K562 (cell line): Measurements from ENCODE around the gene PLA2R1. TPM values are rescaled to one million over a fixed set of nuclear protein-coding genes. Genes with fewer than 3 reads are reported as not detected.

ENCODE experiments used
- CEBPB ChIP-seq: fragments of 450-650 bp; IDR thresholded peaks from 2 replicates; pipeline ENCODE4 v1.6.1; 2016; ENCODE audit warnings: missing genetic modification characterization, missing compliant biosample characterization
- COPS2 ChIP-seq: fragments of 450-650 bp; conservative IDR thresholded peaks from 2 replicates; pipeline ENCODE4 v1.6.1; 2016; ENCODE audit warnings: mild to moderate bottlenecking, moderate library complexity
- CREM ChIP-seq: IDR thresholded peaks from 2 replicates; pipeline ENCODE4 v1.6.1; 2014; ENCODE audit warnings: antibody characterized with exemption, low read depth
- ESRRB ChIP-seq: fragments of 250-450 bp; sonication (Bioruptor Pico); IDR thresholded peaks from 2 replicates; pipeline ENCODE4 v1.5.0; 2020; ENCODE audit warnings: mild to moderate bottlenecking, moderate library complexity, borderline replicate concordance
- HNRNPUL1 ChIP-seq: fragments of 200-400 bp; formaldehyde crosslinking; IDR thresholded peaks from 2 replicates; pipeline ENCODE4 v1.6.1; 2017; ENCODE audit warnings: low read length
- KDM1A ChIP-seq, 2 experiments: fragments of 450-650 bp; IDR thresholded peaks; 2 replicates each; pipeline ENCODE4 v1.6.1; 2016; ENCODE audit warnings: mild to moderate bottlenecking in 2 of 2
- MCM2 ChIP-seq: fragments of 450-650 bp; IDR thresholded peaks from 2 replicates; pipeline ENCODE4 v1.6.1; 2017; ENCODE audit warnings: low read depth, mild to moderate bottlenecking
- NR1H2 ChIP-seq: sonication (generic); formaldehyde crosslinking; IDR thresholded peaks from 2 replicates; pipeline ENCODE4 v1.4.0; 2020; ENCODE audit warnings: mild to moderate bottlenecking, missing genetic modification reagents
- STAT5A ChIP-seq: IDR thresholded peaks from 2 replicates; pipeline ENCODE4 v1.6.1; 2012; ENCODE audit warnings: low read length, inconsistent platforms, borderline replicate concordance
- TAF7 ChIP-seq: fragments of 450-650 bp; IDR thresholded peaks from 2 replicates; pipeline ENCODE4 v1.6.1; 2016; ENCODE audit warnings: missing genetic modification characterization, missing compliant biosample characterization
- ZNF583 ChIP-seq: fragments of 250-450 bp; sonication (Bioruptor Pico); IDR thresholded peaks from 2 replicates; pipeline ENCODE4 v1.4.0; 2020
- ZNF668 ChIP-seq: fragments of 250-450 bp; sonication (Bioruptor Pico); IDR thresholded peaks from 2 replicates; pipeline ENCODE4 v1.8.0; 2022; ENCODE audit warnings: mild to moderate bottlenecking, inconsistent platforms
- polyA plus RNA-seq, 8 experiments: library from polyadenylated mRNA; depleted of rRNA in 4 of 8; stranded (reverse) in 5 of 8; unstranded in 3 of 8; fragments of >200 nt; fragmentation: Nextera tagmentation in 2 of 8; fragmentation: Illumina TruSeq in 1 of 8; extraction: Ambion mirVana in 2 of 8; extraction: Trizol in 1 of 8; gene quantifications; 2 replicates each; pipeline versions ENCODE4 v1.2.1 to v1.2.3, GENCODE V29; 2011 to 2014; ENCODE audit warnings: inconsistent platforms in 1 of 8, missing spikeins in 1 of 8
- total RNA-seq, 7 experiments: library from RNA; depleted of rRNA in 6 of 7; stranded (reverse); fragments of >200 nt in 6 of 7; fragmentation: Illumina TruSeq in 2 of 7; extraction: Trizol in 2 of 7; gene quantifications; 2 replicates each; pipeline versions ENCODE4 v1.2.1 to v1.2.3, GENCODE V29; 2011 to 2021; ENCODE audit warnings: low replicate concordance in 1 of 7
- TF ChIP-seq, protein P1 (sequence below): fragments of 200-800 bp; sonication (Bioruptor generic); IDR thresholded peaks from 2 replicates; pipeline ENCODE4 v1.6.1; 2016; ENCODE audit warnings: missing genetic modification characterization, missing compliant biosample characterization
- TF ChIP-seq, protein P2 (sequence below): sonication (generic); formaldehyde crosslinking; IDR thresholded peaks from 2 replicates; pipeline ENCODE4 v1.8.1; 2023; ENCODE audit warnings: mild to moderate bottlenecking, missing genetic modification reagents, moderate library complexity
- TF ChIP-seq, protein P3 (sequence below): IDR thresholded peaks from 2 replicates; pipeline ENCODE4 v1.6.1; 2011; ENCODE audit not compliant: insufficient read length; ENCODE audit errors: extremely low read depth
- TF ChIP-seq, protein P4 (sequence below): IDR thresholded peaks from 2 replicates; pipeline ENCODE4 v1.6.1; 2011; ENCODE audit warnings: borderline replicate concordance, low read depth, mild to moderate bottlenecking, moderate library complexity, low read length; ENCODE audit not compliant: insufficient read depth, poor library complexity, severe bottlenecking
- TF ChIP-seq, protein P5 (sequence below): fragments of 250-450 bp; sonication (Bioruptor Pico); IDR thresholded peaks from 2 replicates; pipeline ENCODE4 v1.5.0; 2020; ENCODE audit warnings: mild to moderate bottlenecking, borderline replicate concordance

Gene PLA2R1
- total and polyA plus RNA-seq, 9 of the 15 experiments (the other 6 are each of a cell fraction or from before 2014, with no cell fraction given): not detected

DNA sequence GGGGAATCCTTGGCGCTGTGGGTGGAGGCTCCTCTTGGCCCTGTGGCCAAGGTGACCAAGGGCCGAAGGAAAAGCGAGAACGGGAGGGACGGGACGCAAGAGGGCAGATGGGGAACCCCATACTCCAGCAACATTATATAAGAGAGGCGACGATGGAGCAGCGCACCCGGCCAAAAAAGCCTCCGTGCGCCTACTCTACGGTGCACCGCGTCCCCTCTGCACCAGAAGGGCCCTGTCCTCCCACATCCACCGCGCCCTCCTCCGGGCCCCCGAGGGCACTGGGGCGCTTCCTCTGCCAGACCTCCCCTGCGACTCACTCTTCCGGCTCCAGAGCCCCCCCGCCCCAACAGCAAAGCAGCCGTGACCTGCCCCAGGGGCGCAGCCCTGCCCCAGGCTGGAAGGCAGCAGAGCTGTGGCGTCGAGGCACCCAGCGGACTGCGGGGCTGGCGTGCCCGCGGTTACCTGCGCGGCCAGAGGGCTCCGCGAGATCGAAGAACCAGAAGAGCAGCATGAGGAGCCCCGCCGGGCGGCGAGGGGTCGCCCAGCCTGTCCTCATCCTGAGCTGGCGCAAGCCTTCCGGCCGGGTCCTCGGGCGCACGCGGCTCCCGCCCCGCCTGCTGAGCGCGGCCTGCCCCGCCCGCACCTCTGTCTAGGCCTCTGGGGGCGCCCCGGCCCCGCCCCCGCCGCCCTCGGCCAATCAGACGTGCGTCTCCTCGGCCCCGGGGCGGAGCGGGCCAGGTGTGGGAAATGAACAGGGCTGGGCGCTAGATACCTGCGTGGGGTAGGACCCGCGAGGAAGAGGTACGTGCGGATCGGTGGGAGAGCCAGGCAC is 158.1 kb downstream of the PLA2R1 start, which contains the start of gene LY75 (continued):
- TF ChIP-seq, protein P1, sequence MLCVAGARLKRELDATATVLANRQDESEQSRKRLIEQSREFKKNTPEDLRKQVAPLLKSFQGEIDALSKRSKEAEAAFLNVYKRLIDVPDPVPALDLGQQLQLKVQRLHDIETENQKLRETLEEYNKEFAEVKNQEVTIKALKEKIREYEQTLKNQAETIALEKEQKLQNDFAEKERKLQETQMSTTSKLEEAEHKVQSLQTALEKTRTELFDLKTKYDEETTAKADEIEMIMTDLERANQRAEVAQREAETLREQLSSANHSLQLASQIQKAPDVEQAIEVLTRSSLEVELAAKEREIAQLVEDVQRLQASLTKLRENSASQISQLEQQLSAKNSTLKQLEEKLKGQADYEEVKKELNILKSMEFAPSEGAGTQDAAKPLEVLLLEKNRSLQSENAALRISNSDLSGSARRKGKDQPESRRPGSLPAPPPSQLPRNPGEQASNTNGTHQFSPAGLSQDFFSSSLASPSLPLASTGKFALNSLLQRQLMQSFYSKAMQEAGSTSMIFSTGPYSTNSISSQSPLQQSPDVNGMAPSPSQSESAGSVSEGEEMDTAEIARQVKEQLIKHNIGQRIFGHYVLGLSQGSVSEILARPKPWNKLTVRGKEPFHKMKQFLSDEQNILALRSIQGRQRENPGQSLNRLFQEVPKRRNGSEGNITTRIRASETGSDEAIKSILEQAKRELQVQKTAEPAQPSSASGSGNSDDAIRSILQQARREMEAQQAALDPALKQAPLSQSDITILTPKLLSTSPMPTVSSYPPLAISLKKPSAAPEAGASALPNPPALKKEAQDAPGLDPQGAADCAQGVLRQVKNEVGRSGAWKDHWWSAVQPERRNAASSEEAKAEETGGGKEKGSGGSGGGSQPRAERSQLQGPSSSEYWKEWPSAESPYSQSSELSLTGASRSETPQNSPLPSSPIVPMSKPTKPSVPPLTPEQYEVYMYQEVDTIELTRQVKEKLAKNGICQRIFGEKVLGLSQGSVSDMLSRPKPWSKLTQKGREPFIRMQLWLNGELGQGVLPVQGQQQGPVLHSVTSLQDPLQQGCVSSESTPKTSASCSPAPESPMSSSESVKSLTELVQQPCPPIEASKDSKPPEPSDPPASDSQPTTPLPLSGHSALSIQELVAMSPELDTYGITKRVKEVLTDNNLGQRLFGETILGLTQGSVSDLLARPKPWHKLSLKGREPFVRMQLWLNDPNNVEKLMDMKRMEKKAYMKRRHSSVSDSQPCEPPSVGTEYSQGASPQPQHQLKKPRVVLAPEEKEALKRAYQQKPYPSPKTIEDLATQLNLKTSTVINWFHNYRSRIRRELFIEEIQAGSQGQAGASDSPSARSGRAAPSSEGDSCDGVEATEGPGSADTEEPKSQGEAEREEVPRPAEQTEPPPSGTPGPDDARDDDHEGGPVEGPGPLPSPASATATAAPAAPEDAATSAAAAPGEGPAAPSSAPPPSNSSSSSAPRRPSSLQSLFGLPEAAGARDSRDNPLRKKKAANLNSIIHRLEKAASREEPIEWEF: no peak
- TF ChIP-seq MCM2 (no peak), TAF7 (tag) (no peak), CEBPB (tag) (no peak), KDM1A (IDR thresholded peaks at IDR 0.05) (no peak), ESRRB (CRISPR knock-in tag) (no peak), COPS2 (no peak), ZNF668 (CRISPR knock-in tag) (no peak), NR1H2 (CRISPR knock-in tag) (no peak), STAT5A (no peak), CREM (no peak), HNRNPUL1 (no peak), ZNF583 (CRISPR knock-in tag) (no peak)
- TF ChIP-seq, protein P2, sequence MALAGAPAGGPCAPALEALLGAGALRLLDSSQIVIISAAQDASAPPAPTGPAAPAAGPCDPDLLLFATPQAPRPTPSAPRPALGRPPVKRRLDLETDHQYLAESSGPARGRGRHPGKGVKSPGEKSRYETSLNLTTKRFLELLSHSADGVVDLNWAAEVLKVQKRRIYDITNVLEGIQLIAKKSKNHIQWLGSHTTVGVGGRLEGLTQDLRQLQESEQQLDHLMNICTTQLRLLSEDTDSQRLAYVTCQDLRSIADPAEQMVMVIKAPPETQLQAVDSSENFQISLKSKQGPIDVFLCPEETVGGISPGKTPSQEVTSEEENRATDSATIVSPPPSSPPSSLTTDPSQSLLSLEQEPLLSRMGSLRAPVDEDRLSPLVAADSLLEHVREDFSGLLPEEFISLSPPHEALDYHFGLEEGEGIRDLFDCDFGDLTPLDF: no peak
- TF ChIP-seq, protein P3, sequence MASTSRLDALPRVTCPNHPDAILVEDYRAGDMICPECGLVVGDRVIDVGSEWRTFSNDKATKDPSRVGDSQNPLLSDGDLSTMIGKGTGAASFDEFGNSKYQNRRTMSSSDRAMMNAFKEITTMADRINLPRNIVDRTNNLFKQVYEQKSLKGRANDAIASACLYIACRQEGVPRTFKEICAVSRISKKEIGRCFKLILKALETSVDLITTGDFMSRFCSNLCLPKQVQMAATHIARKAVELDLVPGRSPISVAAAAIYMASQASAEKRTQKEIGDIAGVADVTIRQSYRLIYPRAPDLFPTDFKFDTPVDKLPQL: no peak
- TF ChIP-seq, protein P4, sequence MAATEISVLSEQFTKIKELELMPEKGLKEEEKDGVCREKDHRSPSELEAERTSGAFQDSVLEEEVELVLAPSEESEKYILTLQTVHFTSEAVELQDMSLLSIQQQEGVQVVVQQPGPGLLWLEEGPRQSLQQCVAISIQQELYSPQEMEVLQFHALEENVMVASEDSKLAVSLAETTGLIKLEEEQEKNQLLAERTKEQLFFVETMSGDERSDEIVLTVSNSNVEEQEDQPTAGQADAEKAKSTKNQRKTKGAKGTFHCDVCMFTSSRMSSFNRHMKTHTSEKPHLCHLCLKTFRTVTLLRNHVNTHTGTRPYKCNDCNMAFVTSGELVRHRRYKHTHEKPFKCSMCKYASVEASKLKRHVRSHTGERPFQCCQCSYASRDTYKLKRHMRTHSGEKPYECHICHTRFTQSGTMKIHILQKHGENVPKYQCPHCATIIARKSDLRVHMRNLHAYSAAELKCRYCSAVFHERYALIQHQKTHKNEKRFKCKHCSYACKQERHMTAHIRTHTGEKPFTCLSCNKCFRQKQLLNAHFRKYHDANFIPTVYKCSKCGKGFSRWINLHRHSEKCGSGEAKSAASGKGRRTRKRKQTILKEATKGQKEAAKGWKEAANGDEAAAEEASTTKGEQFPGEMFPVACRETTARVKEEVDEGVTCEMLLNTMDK: no peak
- TF ChIP-seq, protein P5, sequence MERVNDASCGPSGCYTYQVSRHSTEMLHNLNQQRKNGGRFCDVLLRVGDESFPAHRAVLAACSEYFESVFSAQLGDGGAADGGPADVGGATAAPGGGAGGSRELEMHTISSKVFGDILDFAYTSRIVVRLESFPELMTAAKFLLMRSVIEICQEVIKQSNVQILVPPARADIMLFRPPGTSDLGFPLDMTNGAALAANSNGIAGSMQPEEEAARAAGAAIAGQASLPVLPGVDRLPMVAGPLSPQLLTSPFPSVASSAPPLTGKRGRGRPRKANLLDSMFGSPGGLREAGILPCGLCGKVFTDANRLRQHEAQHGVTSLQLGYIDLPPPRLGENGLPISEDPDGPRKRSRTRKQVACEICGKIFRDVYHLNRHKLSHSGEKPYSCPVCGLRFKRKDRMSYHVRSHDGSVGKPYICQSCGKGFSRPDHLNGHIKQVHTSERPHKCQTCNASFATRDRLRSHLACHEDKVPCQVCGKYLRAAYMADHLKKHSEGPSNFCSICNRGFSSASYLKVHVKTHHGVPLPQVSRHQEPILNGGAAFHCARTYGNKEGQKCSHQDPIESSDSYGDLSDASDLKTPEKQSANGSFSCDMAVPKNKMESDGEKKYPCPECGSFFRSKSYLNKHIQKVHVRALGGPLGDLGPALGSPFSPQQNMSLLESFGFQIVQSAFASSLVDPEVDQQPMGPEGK (CRISPR knock-in tag): no peak
